HepG2 (cell line): Measurements from ENCODE around the gene AGXT. TPM values are rescaled to one million over a fixed set of nuclear protein-coding genes. Genes with fewer than 3 reads are reported as not detected.

Experiments used
- FOXM1 ChIP-seq: sonication (generic); formaldehyde crosslinking; IDR thresholded peaks from 2 replicates; pipeline ENCODE4 v1.5.0; 2020; ENCODE audit warnings: missing genetic modification reagents
- MED8 ChIP-seq: sonication (generic); formaldehyde crosslinking; IDR thresholded peaks from 2 replicates; pipeline ENCODE4 v1.8.1; 2023; ENCODE audit warnings: mild to moderate bottlenecking, missing genetic modification reagents; ENCODE audit not compliant: insufficient replicate concordance
- MIXL1 ChIP-seq: IDR thresholded peaks from 2 replicates; pipeline ENCODE4 v1.6.1; 2016
- NFKB2 ChIP-seq: sonication (generic); formaldehyde crosslinking; IDR thresholded peaks from 2 replicates; pipeline ENCODE4 v1.4.0; 2020; ENCODE audit warnings: missing genetic modification reagents, borderline replicate concordance
- PHF5A ChIP-seq: IDR thresholded peaks from one replicate; pipeline ENCODE4 v1.6.1; 2018; ENCODE audit warnings: low read depth, missing genetic modification reagents; ENCODE audit not compliant: unreplicated experiment
- RARG ChIP-seq: sonication (generic); formaldehyde crosslinking; IDR thresholded peaks from 2 replicates; pipeline ENCODE4 v1.4.0; 2020; ENCODE audit warnings: low read depth, mild to moderate bottlenecking, missing genetic modification reagents
- RFXANK ChIP-seq: IDR thresholded peaks from 2 replicates; pipeline ENCODE4 v1.6.1; 2016
- RORA ChIP-seq: sonication (generic); formaldehyde crosslinking; IDR thresholded peaks from 2 replicates; pipeline ENCODE4 v1.5.0; 2020; ENCODE audit warnings: mild to moderate bottlenecking, missing genetic modification reagents, moderate library complexity
- SMAD1 ChIP-seq: sonication (generic); formaldehyde crosslinking; IDR thresholded peaks from 2 replicates; pipeline ENCODE4 v1.4.0; 2020; ENCODE audit warnings: missing genetic modification reagents, low read depth, mild to moderate bottlenecking, borderline replicate concordance
- TERF1 ChIP-seq: sonication (generic); formaldehyde crosslinking; IDR thresholded peaks from 2 replicates; pipeline ENCODE4 v1.8.0; 2022; ENCODE audit warnings: mild to moderate bottlenecking, missing genetic modification reagents, moderate library complexity
- ZBTB1 ChIP-seq: sonication (generic); formaldehyde crosslinking; IDR thresholded peaks from 2 replicates; pipeline ENCODE4 v1.4.0; 2020; ENCODE audit warnings: missing genetic modification reagents, borderline replicate concordance
- ZBTB40 ChIP-seq, 2 experiments: fragments of 450-650 bp in 1 of 2; sonication (generic) in 1 of 2; formaldehyde crosslinking in 1 of 2; IDR thresholded peaks; 2 replicates each; pipeline versions ENCODE4 v1.6.1 to v1.8.0; 2016 to 2022; ENCODE audit warnings: antibody characterized with exemption in 1 of 2, mild to moderate bottlenecking in 1 of 2, missing genetic modification reagents in 1 of 2
- ZKSCAN5 ChIP-seq: sonication (generic); formaldehyde crosslinking; IDR thresholded peaks from 2 replicates; pipeline ENCODE4 v1.5.1; 2020; ENCODE audit warnings: mild to moderate bottlenecking, missing genetic modification reagents
- ZNF10 ChIP-seq: sonication (generic); formaldehyde crosslinking; IDR thresholded peaks from 2 replicates; pipeline ENCODE4 v1.4.0; 2020; ENCODE audit warnings: mild to moderate bottlenecking, low read depth, missing genetic modification reagents, borderline replicate concordance
- ZNF24 ChIP-seq: fragments of 450-650 bp; IDR thresholded peaks from 2 replicates; pipeline ENCODE4 v1.6.1; 2017; ENCODE audit warnings: antibody characterized with exemption, mild to moderate bottlenecking
- ZNF543 ChIP-seq: sonication (generic); formaldehyde crosslinking; IDR thresholded peaks from 2 replicates; pipeline ENCODE4 v1.4.0; 2020; ENCODE audit warnings: mild to moderate bottlenecking, missing genetic modification reagents
- ZNF550 ChIP-seq: sonication (generic); formaldehyde crosslinking; IDR thresholded peaks from 2 replicates; pipeline ENCODE4 v1.4.0; 2020; ENCODE audit warnings: mild to moderate bottlenecking, missing genetic modification reagents, borderline replicate concordance
- ZNF558 ChIP-seq: sonication (generic); formaldehyde crosslinking; IDR thresholded peaks from 2 replicates; pipeline ENCODE4 v1.9.0; 2022; ENCODE audit warnings: mild to moderate bottlenecking, missing genetic modification reagents, borderline replicate concordance
- ZNF605 ChIP-seq: sonication (generic); formaldehyde crosslinking; IDR thresholded peaks from 2 replicates; pipeline ENCODE4 v1.8.0; 2022; ENCODE audit warnings: mild to moderate bottlenecking, missing genetic modification reagents
- ZNF792 ChIP-seq: IDR thresholded peaks from 2 replicates; pipeline ENCODE4 v1.6.1; 2016
- polyA plus RNA-seq, 8 experiments: library from polyadenylated mRNA; depleted of rRNA in 3 of 8; stranded (reverse) in 7 of 8; unstranded in 1 of 8; fragments of >200 nt; fragmentation: Illumina TruSeq in 4 of 8; extraction: Trizol in 4 of 8; gene quantifications; 2 replicates each; pipeline versions ENCODE4 v1.2.1 to v1.2.3, GENCODE V29; 2011 to 2016; ENCODE audit warnings: low read depth in 4 of 8, missing spikeins in 1 of 8, mixed read lengths in 1 of 8; ENCODE audit not compliant: insufficient read depth in 1 of 8
- total RNA-seq, 5 experiments: library from RNA; depleted of rRNA; stranded (reverse); fragments of >200 nt; fragmentation: Illumina TruSeq; extraction: Trizol; gene quantifications; 2 replicates each; pipeline ENCODE4 v1.2.3, GENCODE V29; 2016; ENCODE audit warnings: low read depth in 1 of 5

Gene AGXT
- total and polyA plus RNA-seq, 2 of the 13 experiments (the other 11 are each of a cell fraction or from before 2014, with no cell fraction given), result 41.9 to 96.1 TPM

- peak; percentile 88 for TF ChIP-seq ZNF605 (CRISPR knock-in tag)
- no peak for TF ChIP-seq TERF1 (CRISPR knock-in tag)
- TF ChIP-seq ZNF792 (CRISPR knock-in tag), result peak; percentile 96
- 0 out of 2 replicates have a peak, but pooled peaks have one; percentile 17 for TF ChIP-seq ZKSCAN5 (CRISPR knock-in tag)
- no peak for TF ChIP-seq FOXM1 (CRISPR knock-in tag)
- no peak for TF ChIP-seq RORA
- no peak for TF ChIP-seq ZNF10 (CRISPR knock-in tag)
- no peak for TF ChIP-seq ZNF24
- TF ChIP-seq PHF5A (CRISPR knock-in tag), result peak; percentile 99
- no peak for TF ChIP-seq ZBTB1 (CRISPR knock-in tag)
- peak; percentile 86 for TF ChIP-seq MED8
- TF ChIP-seq RFXANK (CRISPR knock-in tag), result no peak
- TF ChIP-seq ZBTB40 (IDR thresholded peaks at IDR 0.05), result no peak
- peak; percentile 95 for TF ChIP-seq ZBTB40 (CRISPR knock-in tag; IDR thresholded peaks at IDR 0.05)
- no peak for TF ChIP-seq RARG (CRISPR knock-in tag)
- TF ChIP-seq ZNF550, result peak; percentile 82; the same call in 1 of the 2 replicates
- TF ChIP-seq NFKB2 (CRISPR knock-in tag), result peak; percentile 46; the same call in 1 of the 2 replicates
- TF ChIP-seq ZNF543, result peak; percentile 90
- TF ChIP-seq MIXL1 (CRISPR knock-in tag), result peak; percentile 70
- peak; percentile 22; the same call in 1 of the 2 replicates for TF ChIP-seq ZNF558
- peak; percentile 95; the same call in 1 of the 2 replicates for TF ChIP-seq SMAD1 (CRISPR knock-in tag)
Observed at GRCh38 chr2:240873805-240874714, 5.4 kb downstream of the AGXT start (continued).
